B cell (primary cell): ENCODE results near the gene ADARB2.

ENCODE experiments used
- CTCF ChIP-seq: fragments of 200-600 bp; IDR thresholded peaks from one replicate; pipeline ENCODE4 v1.8.0; 2022; ENCODE audit warnings: antibody characterized with exemption, mild to moderate bottlenecking
- EZH2 ChIP-seq: IDR thresholded peaks from 2 replicates; pipeline ENCODE4 v1.6.1; 2012; ENCODE audit warnings: borderline replicate concordance, low read depth, mild to moderate bottlenecking, moderate library complexity, low read length; ENCODE audit not compliant: insufficient read depth, poor library complexity, severe bottlenecking

GRCh38 chr10:1729751-1730150 is 7.6 kb downstream of the ADARB2 start:
- TF ChIP-seq CTCF (no peak), EZH2 (no peak)
